Ramos (cell line): Measurements from ENCODE around the gene SLC30A3.
"Not testable (repeated sequence)": the region's sequence is repeated elsewhere in the genome, so short reads cannot be mapped to it uniquely, and the experiment has no call there.

Experiments used
- in situ Hi-C: fragments of 300-500 bp; cut with MboI; formaldehyde crosslinking; loops from one replicate; pipeline ENCODE4 v1.14.3; 2022; ENCODE audit warnings: low sequenced_read_pairs; ENCODE audit not compliant: unreplicated experiment

SLC30A3 gene

DNA sequence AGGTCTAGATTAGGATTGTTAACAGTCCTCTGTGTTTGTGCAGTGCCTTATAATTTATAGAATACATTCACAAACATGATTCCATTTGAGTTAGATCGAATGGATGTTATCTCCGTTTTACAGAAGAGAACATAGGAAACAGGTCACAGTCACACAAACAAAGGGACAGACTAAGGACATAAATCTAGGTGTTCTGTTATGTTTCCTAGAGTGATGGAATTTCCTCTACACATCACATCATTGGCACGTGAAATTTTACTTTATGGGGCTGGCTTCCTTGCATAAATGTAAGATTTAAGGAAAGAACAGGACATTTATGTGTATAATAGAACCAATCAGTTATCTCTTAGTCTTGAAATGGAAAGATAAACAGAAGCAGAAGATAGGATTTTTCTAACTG is 25.8 kb upstream of the SLC30A3 start:
- in situ Hi-C loops, result no loop called here

GRCh38 chr2:27285481-27285880 is 22.6 kb upstream of the SLC30A3 start:
- in situ Hi-C loops, result no loop called here

GRCh38 chr2:27284996-27285395 is 22.1 kb upstream of the SLC30A3 start:
- in situ Hi-C loops, result loop anchor here (5.0 kb wide), 1 partner anchor 183 kb away; no protein-coding TSS in a partner anchor

- in situ Hi-C loops, result loop anchor here (5.0 kb wide), 1 partner anchor 181 kb away; no protein-coding TSS in a partner anchor
These were observed 20.0 kb upstream of the SLC30A3 start for GRCh38 chr2:27282892-27283291.

GRCh38 chr2:27281855-27282559 is 19.2 kb upstream of the SLC30A3 start, which contains the start of gene TRIM54:
TRIM54 (plus strand) TSS chr2:27282429; CDS start chr2:27282732, 303 bp downstream.
- in situ Hi-C loops, result loop anchor here (5.0 kb wide), 1 partner anchor 180 kb away; no protein-coding TSS in a partner anchor

DNA sequence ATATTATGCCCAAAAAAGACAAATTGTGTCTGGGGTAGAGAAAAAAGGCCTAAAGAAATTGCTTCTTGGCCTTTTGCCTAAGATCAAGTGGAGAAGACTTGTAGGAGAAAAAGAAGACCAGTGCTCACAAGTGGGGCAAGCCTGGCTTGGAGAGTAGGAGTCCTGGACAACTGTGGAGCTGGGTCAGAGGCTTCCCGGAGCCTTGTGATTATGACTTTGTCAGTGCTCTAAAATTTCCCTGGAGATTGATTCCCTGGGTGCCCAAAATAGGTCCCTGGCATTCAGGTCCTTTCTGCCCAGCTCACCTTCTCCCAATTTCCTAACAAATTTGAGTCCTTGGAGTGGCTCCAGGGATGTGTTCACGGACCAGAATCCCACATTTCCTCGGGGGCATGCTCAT is 18.6 kb upstream of the SLC30A3 start:
- in situ Hi-C loops, result loop anchor here (5.0 kb wide), 1 partner anchor 179 kb away; no protein-coding TSS in a partner anchor

- in situ Hi-C loops, result loop anchor here (5.0 kb wide), 1 partner anchor 179 kb away; no protein-coding TSS in a partner anchor
These were observed 18.0 kb upstream of the SLC30A3 start for GRCh38 chr2:27280826-27281225.

- in situ Hi-C loops, result no loop called here
These were observed 15.2 kb upstream of the SLC30A3 start for GRCh38 chr2:27278010-27278409.

DNA sequence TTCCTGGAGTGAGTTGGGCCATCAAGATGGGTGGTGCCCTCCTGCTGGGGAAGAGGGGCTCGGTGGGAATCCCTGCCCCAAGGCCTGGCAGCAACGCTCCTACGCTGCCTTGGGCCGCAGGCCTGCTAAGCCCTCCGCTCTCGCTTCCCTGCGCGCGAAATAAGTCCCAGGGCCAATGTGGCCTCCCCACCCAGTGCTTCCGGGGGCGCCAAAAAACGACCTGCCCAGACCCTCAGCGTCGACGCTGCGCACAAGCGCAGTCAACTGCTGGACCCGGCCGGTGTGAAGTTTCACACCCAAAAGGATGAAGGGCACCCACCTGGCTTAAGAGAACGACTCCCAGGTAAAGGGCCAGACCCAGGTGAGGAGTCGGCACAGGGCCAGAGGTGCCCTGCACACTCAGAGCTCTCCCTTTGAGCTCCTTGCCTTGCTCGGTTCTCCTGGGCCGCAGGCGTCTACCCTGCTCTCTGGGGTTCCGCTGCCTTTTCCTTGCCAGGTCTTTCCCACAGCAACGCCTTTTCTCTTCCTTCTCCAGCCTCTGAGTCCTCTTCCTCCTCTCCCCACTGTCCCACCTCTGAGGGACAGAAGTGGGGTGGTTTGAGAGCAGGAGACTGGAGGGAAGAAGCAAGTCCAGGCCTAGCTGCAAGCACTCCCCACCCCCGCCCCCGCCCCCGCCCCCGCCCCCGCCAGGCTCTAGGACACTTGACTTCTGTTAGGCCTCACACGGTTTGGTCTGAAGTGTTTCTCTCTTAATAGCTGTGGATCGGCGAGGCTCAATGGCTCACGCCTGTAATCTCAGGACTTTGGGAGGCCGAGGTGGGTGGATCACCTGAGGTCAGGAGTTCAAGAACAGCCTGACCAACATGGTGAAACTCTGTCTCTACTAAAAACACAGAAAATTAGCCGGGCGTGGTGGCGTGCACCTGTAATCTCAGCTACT is 12.6 kb upstream of the SLC30A3 start, which contains the start of gene DNAJC5G:
TSS of gene DNAJC5G (plus strand) at position 223 of the 940 bp plus-strand sequence. CDS start 1,296 bp downstream, outside the sequence.
- in situ Hi-C loops, result no loop called here

DNA sequence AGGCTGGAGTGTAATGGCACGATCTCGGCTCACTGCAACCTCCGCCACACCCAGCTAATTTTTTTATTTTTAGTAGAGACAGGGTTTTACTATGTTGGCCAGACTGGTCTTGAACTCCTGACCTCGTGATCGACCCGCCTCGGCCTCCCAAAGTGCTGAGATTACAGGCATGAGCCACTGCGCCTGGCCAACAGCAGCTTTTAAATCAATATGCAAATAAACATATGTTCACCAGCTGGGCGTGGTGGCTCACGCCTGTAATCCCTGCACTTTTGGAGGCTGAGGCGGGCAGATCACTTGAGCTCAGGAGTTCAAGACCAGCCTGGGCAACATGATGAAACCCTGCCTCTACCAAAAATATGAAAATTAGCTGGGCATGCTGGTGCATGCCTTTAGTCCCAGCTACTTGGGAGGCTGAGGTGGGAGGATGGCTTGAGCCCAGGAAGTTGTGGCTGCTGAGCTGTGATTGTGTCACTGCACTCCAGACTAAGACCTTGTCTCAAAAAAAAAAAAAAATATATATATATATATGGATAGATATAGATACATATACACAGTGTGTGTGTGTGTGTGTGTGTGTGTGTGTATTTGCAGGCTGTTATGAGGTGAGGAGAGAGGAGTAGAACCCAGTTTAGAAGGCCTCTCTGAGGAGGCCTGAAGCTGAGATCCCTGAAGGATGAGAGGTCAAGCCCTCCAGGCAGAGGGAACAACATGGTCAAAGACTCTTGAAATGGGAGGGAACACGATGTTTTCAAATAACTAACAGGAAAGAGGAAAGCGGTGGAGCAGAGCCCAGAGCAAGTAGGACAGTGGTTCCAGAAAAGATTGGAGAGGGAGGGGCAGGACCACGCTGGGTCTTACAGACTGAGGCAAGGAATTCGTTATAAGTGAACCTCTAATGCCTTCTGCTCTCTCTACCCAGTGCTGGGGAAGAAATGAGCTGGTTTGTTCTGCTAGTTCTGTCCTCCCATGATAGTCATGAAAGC is 10.0 kb upstream of the SLC30A3 start:
- in situ Hi-C loops, result not testable (repeated sequence)

DNA sequence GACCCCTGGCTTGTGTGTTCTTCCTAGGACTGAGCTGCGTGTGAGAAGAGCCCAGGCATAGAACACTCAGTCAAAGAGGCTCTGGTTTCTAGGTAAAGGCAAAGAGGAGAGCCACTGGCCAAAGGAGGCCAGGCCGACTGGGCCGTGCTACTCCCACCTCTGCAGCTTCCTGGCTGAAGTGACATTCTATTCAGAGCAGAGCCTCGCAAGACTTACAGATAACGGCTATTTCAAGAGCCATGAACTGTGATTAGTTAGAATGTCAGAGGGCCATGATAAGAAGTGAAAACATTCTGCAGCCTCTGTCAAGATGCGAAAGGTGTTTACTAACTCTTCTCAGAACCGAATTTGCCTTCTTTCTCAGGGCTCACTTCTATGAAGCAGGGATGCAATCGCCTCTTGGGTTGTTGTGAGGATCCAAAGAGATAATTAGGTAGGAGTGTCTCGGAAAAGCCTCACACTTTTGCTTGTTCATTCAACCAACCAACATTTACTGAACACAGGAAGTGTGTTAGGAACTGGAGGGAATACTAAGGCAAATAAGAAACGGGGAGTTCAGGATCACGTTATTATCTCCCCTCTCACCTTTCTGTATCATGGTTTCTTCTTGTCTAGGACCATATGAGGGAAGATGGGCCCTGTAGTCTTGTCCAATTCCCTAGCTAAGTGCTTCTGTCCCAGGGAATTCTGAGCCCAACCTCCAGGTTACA is 8.9 kb upstream of the SLC30A3 start:
- in situ Hi-C loops, result no loop called here

DNA sequence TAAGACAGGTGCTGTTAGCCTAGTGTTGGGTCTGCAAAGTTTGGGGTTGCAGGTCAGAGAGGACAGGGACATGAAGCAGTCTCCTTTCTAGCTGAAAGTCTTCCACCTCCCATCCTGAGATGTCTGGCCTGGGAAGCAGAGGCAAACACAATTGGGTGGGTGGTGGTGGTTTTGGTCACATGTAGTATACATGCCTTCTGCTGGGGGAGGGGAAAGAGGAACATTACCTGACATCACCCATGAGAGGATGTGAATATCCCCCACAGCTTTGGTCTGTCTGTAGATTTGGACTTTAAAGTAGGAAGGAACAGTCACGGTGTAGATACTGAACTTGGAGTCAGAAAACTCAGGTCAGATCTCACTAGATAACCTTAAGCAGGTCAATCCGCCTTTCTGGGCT is 7.8 kb upstream of the SLC30A3 start:
- in situ Hi-C loops, result no loop called here

GRCh38 chr2:27270131-27270530 is 7.3 kb upstream of the SLC30A3 start:
- in situ Hi-C loops, result no loop called here

DNA sequence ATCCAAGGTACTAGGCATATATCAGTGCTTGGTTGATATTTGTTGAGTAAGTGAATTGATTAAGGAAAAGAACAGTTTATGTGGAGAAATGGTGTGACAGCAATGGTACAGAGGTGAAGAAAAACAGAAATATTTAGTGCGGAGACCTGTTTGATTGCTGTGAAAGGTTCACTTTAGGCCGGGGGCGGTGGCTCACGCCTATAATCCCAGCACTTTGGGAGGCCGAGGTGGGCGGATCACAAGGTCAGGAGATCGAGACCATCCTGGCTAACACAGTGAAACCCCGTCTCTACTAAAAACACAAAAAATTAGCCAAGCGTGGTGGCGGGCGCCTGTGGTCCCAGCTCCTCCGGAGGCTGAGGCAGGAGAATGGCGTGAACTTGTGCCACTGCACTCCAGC is 5.4 kb upstream of the SLC30A3 start:
- in situ Hi-C loops, result not testable (repeated sequence)

- in situ Hi-C loops, result no loop called here
These were observed 2.7 kb upstream of the SLC30A3 start for GRCh38 chr2:27265536-27265870.

DNA sequence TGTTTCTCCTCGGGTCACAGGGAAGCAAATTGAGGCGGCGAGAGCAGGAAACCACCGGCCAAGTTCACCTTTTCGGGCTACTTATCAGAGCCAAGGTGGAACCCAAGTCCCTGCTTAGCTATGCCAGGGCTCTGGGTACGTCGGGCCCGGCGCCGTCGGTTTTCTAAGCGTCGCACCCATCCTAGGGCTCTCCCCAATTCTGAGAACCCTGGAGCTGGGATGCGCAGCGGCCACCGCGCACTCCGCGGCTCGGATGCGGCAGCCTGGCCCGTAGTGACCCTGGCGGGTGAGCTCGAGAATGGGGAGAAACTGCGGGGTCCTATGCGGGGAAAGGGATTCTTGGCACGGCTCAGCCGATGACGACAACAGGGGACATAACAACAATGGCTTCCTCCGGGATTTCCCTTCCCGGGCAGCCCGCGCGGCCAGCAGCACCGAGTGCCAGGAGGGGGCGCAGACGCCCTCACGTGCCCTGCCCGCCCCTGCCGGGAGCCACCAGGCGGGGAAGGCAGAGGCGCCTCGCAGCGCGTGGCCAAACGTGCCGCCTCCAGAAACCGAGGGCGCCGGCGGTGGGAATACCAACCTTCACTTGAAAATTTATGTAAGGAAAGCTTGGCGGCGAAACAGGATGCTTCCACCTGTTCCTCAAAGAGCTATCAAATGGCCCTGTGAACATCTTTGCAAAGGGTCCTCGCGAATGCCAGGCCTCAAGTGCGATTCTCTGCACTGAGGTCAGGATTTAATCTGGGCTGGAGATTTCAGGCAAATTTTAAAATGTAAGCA is 2.1 kb upstream of the SLC30A3 start:
- in situ Hi-C loops, result no loop called here

GRCh38 chr2:27264253-27264752 is 1.5 kb upstream of the SLC30A3 start:
- in situ Hi-C loops, result no loop called here
